ENCODE measurements around the gene MEST.
A peak's percentile ranks its signal among the peaks of the same experiment; 100 is the strongest.
"Not testable (repeated sequence)": the region's sequence is repeated elsewhere in the genome, so short reads cannot be mapped to it uniquely, and the experiment has no call there.

The MEST gene

GRCh38 chr7:130486114-130486953 lies 5.6 kb upstream of the MEST start:
- DNase-seq = peak; percentile 45 to 73 (median 67)

- DNase-seq = no peak
Observed at GRCh38 chr7:130486954-130487436, 4.9 kb upstream of the MEST start.

GRCh38 chr7:130488392-130489139 lies 3.3 kb upstream of the MEST start:
- DNase-seq = no peak

- no peak for DNase-seq
Observed at GRCh38 chr7:130489140-130489983, 2.5 kb upstream of the MEST start.

- DNase-seq = peak in 3 of 4 experiments; percentile 13 to 27 (median 26)
Observed at GRCh38 chr7:130490311-130490791, 1.5 kb upstream of the MEST start.

GRCh38 chr7:130490888-130491804 lies 739 bp upstream of the MEST start:
- DNase-seq = peak; percentile 38 to 71 (median 54)

- no peak for DNase-seq
Observed at GRCh38 chr7:130492523-130493274, 814 bp downstream of the MEST start.

GRCh38 chr7:130493275-130493873 lies 1.5 kb downstream of the MEST start:
- no peak for DNase-seq

GRCh38 chr7:130494431-130494858 lies 2.6 kb downstream of the MEST start:
- no peak for DNase-seq

GRCh38 chr7:130500463-130500862 lies 8.6 kb downstream of the MEST start:
- no peak for DNase-seq

GRCh38 chr7:130500910-130501309 lies 9.0 kb downstream of the MEST start:
- DNase-seq = no peak

- DNase-seq = no peak
Observed at GRCh38 chr7:130505753-130506152, 13.9 kb downstream of the MEST start.

GRCh38 chr7:130506358-130506757 lies 14.5 kb downstream of the MEST start:
- no peak for DNase-seq

- not testable (repeated sequence) for DNase-seq
Observed at GRCh38 chr7:130512038-130512437, 20.2 kb downstream of the MEST start.

GRCh38 chr7:130513447-130513846 lies 21.6 kb downstream of the MEST start:
- DNase-seq = no peak

GRCh38 chr7:130515315-130516040 lies 23.6 kb downstream of the MEST start:
- DNase-seq = no peak

- DNase-seq = no peak
Observed at GRCh38 chr7:130521258-130521951, 29.5 kb downstream of the MEST start.

GRCh38 chr7:130523519-130524125 lies 31.7 kb downstream of the MEST start:
- DNase-seq = not testable (repeated sequence)

Data from suppressor macrophage (primary cell).